GM03348 (cell line): ENCODE measurements around the gene CASP1.
"Not testable (repeated sequence)": the region's sequence is repeated elsewhere in the genome, so short reads cannot be mapped to it uniquely, and the experiment has no call there.

Experiments used
- DNase-seq: peaks from one replicate; pipeline ENCODE4 v3.0.0; 2012; ENCODE audit warnings: low spot score

Gene CASP1

DNA sequence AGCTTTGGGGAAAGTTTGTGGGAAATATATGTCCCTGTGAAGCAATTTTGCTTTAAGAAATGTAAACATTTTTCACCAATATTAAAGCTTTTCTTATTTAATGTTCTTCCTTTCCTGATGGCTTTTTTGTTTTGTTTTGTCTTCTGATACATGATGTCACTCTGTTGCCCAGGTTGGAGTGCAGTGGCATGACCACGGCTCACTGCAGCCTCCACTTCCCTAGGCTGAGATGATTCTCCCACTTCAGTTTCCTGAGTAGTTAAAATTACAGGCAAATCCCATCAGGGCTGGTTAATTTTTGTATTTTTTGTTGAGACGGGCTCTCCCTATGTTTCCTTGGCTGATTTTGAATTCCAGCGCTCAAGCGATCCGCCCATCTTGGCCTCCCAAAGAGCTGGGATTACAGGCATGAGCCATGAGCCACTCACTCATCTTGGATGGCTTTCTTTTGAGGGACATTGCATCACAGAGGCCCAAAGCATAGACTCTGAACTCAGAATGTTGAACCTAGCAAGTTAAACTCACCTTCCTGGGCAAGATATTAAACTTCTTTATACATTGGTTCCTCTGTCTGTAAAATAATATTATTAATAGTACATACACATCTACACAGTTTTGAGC, 10.8 kb upstream of the CASP1 start:
- DNase-seq, result peak; percentile 3

DNA sequence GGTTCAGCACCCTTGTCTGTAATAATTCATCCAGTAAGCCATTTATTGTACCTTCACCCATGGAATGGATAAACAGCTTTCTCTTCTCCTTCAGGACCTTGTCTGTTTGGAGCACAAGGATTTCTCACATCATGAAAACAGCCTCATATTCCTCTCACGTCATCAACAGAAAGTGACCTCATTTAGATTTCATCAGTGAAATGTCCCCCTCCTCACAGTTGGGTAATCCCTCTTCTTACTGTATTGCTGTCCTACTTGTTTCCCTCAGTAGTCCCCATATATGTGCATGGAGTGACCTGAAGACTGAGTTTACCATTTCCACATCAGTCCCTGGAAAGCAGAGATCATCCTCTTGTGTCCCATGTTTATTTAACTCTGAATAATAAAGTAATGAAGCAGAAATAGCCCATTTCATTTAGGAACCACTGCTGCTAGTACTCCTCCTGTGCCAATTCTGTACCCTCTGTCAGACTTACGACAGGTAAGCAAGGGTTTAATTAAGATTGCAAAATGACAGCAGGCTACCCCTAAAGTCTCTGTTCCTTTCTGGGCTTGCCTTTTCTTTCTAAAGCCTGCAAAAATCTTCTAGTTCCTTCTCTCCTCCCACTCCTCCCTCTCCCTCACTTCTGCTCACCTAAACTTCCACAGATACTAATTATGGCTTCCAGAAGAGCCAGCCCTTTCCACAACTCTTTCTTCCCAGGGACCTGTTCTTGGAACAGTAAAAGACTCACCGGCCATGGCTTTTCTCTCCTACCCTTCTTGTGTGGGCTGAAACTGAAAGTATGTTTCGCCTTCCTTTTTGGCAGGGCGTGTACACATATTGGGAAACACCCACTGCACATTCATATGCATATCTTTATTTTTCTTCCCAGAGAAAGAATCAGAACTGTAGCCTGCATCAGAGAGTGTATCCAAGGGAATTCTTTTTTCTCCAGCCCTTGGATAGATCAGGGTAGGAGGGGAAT, 9.9 kb upstream of the CASP1 start, which contains the start of gene CARD16:
CARD16 (minus strand) TSS at position 779 of the 968 bp plus-strand sequence; CDS start at position 741, 38 bp downstream.
- DNase-seq, result not testable (repeated sequence)

DNA sequence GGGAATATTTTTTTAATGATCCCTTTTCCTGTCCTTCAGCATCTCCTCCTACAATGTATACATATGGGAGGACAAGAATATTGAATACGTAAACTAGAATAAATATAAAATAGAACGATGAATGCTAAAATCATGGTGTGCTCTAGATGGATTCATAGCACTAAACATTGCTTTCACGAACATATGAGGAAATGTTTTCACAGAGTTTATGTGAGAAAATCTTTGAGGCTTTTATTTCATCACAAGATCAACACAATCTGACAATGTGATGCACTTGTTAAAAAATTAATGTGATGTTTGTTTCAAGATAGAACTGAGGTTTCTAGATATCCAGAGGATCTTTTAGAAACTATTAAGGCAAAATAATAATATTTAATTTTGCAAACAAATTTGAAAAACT, 7.2 kb upstream of the CASP1 start:
- DNase-seq, result no peak

GRCh38 chr11:105040703-105041102, 5.8 kb upstream of the CASP1 start:
- no peak for DNase-seq

- DNase-seq, result not testable (repeated sequence)
Measured at GRCh38 chr11:105034388-105034787, 556 bp downstream of the CASP1 start.

DNA sequence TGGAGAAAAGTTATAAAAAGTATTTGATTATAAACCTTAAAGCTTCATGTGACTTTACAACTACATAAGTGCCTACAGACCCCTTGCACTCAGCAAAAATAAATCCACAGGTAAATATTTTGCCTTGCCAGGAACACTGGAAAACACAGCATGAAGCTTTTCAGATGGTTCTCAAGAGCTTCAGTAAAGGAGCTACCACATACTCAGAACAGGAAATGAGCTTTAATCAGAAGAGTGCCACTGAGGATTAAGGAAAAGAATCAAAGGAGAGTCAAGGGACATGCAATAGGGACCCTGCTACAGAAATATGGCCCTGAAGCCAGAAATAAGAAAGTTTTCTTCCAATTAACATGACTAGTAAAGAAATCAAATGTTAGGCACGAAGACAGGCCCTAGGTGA, 1.2 kb downstream of the CASP1 start:
- no peak for DNase-seq

DNA sequence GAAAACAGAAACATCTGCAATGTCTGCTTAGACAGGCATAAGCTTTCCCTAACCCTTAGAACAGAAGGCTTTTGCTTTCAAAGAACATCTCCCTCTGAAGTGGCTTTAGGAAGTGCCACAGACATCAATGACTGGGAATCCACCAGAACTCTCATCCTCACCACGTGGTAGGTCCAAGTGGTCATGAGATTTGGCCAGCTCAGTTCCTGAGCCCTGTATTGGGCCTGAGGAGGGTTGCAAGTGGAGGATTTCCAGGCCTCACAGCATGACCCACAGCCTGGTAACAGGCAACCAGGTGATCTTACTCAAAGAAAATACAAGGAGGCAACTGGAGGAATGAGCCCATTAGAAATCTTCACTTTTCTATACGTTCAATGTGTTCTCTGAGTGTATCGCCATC, 1.6 kb downstream of the CASP1 start:
- DNase-seq, result no peak

- no peak for DNase-seq
Measured at GRCh38 chr11:105032495-105032894, 2.4 kb downstream of the CASP1 start.

GRCh38 chr11:105027678-105028077, 7.3 kb downstream of the CASP1 start:
- DNase-seq, result no peak

- DNase-seq, result no peak
Measured at GRCh38 chr11:105024394-105024793, 10.6 kb downstream of the CASP1 start.

GRCh38 chr11:105023003-105023402, 11.9 kb downstream of the CASP1 start, which contains the start of gene CASP5:
CASP5 (minus strand) TSS chr11:105023168; CDS start chr11:105023136, 32 bp downstream.
- DNase-seq, result no peak

GRCh38 chr11:105022527-105022926, 12.4 kb downstream of the CASP1 start:
- no peak for DNase-seq

DNA sequence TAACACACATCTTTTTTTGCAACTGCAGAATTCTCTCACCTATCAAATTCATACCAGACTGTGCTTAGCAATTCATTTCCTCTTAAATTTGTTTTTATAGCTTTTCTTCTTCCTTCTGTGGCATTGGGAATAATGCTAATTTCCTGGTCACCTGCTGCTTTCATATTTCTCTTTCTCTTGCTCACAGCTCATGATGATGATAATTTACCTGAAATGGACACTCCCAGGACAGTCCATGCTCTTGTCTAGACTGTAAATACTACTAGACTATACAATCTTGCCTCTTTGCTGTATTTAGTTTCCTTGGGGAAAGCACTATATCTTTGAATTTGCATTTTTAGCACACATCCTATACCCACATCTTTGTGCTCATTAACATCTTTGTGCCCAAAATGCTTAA, 27.5 kb downstream of the CASP1 start:
- no peak for DNase-seq

DNA sequence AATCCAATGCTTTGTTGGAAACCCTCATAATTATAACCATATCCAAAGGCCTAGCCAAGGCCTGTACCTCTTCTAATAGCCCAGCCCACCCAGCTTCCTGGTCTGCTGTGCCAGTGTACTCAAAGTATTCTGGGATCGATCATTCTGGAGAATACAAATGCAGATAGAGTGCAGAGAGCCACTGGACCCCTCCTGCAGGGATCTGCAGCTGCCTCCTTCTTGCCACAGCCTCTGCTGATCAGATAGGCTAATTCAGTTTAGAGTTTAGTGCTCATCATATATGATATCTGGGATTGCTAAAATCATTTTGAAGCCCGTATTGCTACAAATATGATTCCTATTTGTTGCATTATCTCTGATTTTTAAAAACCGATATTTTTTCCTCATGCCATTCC, 29.5 kb downstream of the CASP1 start:
- no peak for DNase-seq

GRCh38 chr11:105004021-105004420, 30.9 kb downstream of the CASP1 start:
- peak; percentile 16 for DNase-seq

DNA sequence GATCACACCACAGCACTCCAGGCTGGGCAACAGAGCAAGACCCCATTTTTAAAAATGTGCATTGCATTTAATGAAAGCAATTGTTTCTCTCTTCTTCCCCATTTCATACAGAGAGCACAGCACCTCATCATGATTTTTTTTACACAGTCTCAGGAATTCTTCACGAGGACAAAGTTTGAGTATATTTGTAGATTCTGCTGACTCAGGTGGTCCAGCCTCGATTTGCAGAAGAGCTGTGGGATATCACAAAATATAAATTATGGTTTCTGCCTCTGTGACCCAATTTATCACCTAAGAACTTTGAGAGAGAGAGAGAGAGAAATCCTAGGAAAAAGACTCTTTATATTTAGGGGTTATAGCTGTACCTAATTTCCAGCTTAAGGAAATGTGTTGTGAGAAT, 31.8 kb downstream of the CASP1 start:
- no peak for DNase-seq

- no peak for DNase-seq
Measured at GRCh38 chr11:105000797-105001196, 34.1 kb downstream of the CASP1 start.

DNA sequence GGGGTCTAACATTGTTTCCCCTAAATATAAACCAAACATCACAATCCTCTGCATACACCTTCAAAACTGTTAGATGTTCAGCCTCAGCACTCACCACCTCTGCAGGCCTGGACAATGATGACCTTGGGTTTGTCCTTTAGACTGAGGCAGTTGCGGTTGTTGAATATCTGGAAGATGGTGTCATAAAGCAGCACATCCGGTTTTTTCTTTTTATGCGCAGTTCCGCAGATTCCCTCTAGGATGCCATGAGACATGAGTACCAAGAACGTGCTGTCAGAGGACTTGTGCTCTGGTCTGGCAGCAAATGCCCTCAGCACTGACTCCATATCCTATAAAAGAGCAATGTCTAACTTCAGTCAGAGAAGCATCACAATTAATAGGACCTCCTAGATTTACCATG, 34.8 kb downstream of the CASP1 start:
- peak; percentile 10 for DNase-seq

DNA sequence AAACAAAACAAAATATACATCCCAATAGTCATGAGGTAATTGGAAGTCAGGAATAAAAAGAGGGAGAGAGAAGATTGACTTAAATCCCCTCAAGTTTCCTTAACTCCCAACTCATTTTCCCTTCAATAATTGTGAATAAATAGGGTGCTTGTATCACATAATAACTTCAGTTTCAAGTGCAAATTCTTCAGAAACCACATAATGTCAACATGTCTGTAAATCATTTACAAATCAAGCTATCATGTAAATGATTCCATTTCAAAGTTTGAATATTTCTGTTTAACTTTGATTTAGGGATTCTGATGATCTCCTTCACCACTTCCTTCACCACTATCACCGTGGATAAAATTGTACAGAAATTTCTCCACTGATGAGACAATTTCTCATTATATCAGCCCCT, 35.2 kb downstream of the CASP1 start:
- no peak for DNase-seq

- no peak for DNase-seq
Measured at GRCh38 chr11:104997288-104997687, 37.7 kb downstream of the CASP1 start.

DNA sequence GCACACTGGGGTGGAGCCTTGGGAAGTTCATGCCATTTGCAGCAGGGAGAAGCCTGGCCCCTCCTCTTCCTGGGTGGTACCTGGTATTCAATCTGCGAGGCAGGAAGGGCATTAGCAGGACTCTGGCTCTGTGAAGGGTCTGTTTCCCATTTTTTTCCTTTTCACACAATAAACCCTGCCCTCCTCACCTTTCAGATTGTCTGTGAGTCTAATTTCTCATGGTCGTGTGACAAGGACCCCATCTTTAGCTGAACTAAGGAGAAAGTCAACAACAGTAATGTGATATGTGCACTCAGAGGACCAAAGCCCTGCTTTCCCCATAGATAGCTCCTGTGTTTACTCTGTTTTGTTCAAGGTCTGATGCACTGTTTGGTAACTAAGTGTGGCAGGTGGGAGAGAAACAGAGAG, 39.9 kb downstream of the CASP1 start:
- no peak for DNase-seq

DNA sequence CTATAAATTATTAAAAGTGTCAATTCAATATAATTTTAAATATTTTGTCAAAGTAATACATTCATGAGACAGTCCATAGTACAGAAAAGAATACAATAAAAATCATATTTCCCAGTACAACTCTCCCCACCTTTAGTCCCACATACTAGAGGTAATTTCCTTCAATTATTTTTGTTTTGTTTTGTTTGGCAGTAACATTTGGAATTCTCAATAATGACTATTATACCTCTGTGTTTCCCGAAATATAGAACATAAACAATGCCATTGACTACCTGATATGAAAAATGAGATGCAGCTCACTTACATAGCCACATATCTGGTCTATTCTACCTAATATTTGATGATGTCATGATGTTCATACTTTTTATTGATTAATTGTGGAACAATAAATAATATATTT, 42.2 kb downstream of the CASP1 start:
- no peak for DNase-seq

DNA sequence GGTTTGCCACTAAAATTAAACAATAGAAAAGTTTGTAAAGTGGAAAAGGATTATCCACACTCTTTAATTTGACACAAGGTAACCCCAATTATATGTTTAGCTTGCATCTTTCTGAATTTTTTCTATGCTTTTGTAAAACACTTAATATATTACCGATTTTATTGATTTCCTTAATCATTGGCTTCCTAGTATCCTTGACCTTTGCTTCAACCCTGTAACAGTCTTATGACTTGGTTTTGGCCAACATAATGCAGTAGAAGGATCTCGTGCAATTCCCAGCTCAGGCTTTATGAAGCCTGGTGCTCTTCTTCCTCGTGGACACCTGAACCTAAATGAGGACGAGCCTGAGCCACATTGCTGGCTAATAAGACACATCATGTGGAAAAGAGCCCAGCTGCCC, 43.0 kb downstream of the CASP1 start:
- DNase-seq, result no peak
